ENCODE results near the gene USF2. TPM values are rescaled to one million over a fixed set of nuclear protein-coding genes. Genes with fewer than 3 reads are reported as not detected.

USF2 gene
- polyA plus RNA-seq, 1 of the 3 experiments (the other 2 are of a cell fraction), result 102 TPM

- Histone ChIP-seq H3K4me3 (ENCODE audit: low read depth in 2 of 2, low read length in 1 of 2) (no peak overlapping the region), H3K9ac (no peak overlapping the region), H4K20me1 (ENCODE audit: insufficient read depth) (no peaks in the 10 kb centered on the region), H3K4me2 (no peak overlapping the region), H3K4me1 (ENCODE audit: control insufficient read depth in 1 of 2, insufficient read depth in 2 of 2, low read depth in 1 of 2, low read length in 1 of 2) (no peaks in the 10 kb centered on the region), H3K27me3 (ENCODE audit: insufficient read depth) (peaks cover 61% of the 10 kb centered on the region), H3K9me3 (no peaks in the 10 kb centered on the region), H3K36me3 (replicated peaks in 1 of 2; ENCODE audit: control insufficient read depth in 1 of 2, insufficient read depth in 2 of 2, low read length in 1 of 2) (no peaks in the 10 kb centered on the region), H3K9me2 (no peaks in the 10 kb centered on the region), H3K79me2 (ENCODE audit: insufficient read depth) (no peaks in the 10 kb centered on the region), H2AFZ (ENCODE audit: low read depth) (no peak overlapping the region), H3F3A (replicated peaks; ENCODE audit: insufficient read depth) (no peaks in the 10 kb centered on the region), H3K27ac (ENCODE audit: low read depth in 2 of 2, low read length in 1 of 2) (no peak overlapping the region)
- 59% methylated on average over 7 of the region's 7 CpGs for WGBS (ENCODE audit: low lambda C conversion rate)
- TF ChIP-seq, protein P1, sequence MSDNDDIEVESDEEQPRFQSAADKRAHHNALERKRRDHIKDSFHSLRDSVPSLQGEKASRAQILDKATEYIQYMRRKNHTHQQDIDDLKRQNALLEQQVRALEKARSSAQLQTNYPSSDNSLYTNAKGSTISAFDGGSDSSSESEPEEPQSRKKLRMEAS (IDR thresholded peaks at IDR 0.05; ENCODE audit: low read depth), result no peak
- TF ChIP-seq FOSL2 (IDR thresholded peaks at IDR 0.05; ENCODE audit: borderline replicate concordance, low read depth) (no peak), JUND (IDR thresholded peaks at IDR 0.05) (no peak), USF1 (IDR thresholded peaks at IDR 0.05; ENCODE audit: borderline replicate concordance, low read depth) (no peak), POLR2AphosphoS5 (IDR thresholded peaks at IDR 0.05; ENCODE audit: low read depth, low read length) (no peak), GABPA (IDR thresholded peaks at IDR 0.05; ENCODE audit: low read depth) (no peak), IRF3 (IDR thresholded peaks at IDR 0.05; ENCODE audit: low read depth, low read length) (no peak), CHD2 (IDR thresholded peaks at IDR 0.05; ENCODE audit: low read length, partially characterized antibody) (no peak), SMC3 (IDR thresholded peaks at IDR 0.05; ENCODE audit: low read depth, low read length) (no peak), NFIC (IDR thresholded peaks at IDR 0.05; ENCODE audit: borderline replicate concordance) (no peak), FOXM1 (IDR thresholded peaks at IDR 0.05; ENCODE audit: low read depth) (no peak), RXRA (IDR thresholded peaks at IDR 0.05; ENCODE audit: borderline replicate concordance, low read depth) (no peak), YY1 (IDR thresholded peaks at IDR 0.05; ENCODE audit: low read depth) (no peak)
- TF ChIP-seq, protein P2, sequence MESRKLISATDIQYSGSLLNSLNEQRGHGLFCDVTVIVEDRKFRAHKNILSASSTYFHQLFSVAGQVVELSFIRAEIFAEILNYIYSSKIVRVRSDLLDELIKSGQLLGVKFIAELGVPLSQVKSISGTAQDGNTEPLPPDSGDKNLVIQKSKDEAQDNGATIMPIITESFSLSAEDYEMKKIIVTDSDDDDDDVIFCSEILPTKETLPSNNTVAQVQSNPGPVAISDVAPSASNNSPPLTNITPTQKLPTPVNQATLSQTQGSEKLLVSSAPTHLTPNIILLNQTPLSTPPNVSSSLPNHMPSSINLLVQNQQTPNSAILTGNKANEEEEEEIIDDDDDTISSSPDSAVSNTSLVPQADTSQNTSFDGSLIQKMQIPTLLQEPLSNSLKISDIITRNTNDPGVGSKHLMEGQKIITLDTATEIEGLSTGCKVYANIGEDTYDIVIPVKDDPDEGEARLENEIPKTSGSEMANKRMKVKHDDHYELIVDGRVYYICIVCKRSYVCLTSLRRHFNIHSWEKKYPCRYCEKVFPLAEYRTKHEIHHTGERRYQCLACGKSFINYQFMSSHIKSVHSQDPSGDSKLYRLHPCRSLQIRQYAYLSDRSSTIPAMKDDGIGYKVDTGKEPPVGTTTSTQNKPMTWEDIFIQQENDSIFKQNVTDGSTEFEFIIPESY (IDR thresholded peaks at IDR 0.05; ENCODE audit: borderline replicate concordance, low read depth), result no peak
- TF ChIP-seq, protein P3, sequence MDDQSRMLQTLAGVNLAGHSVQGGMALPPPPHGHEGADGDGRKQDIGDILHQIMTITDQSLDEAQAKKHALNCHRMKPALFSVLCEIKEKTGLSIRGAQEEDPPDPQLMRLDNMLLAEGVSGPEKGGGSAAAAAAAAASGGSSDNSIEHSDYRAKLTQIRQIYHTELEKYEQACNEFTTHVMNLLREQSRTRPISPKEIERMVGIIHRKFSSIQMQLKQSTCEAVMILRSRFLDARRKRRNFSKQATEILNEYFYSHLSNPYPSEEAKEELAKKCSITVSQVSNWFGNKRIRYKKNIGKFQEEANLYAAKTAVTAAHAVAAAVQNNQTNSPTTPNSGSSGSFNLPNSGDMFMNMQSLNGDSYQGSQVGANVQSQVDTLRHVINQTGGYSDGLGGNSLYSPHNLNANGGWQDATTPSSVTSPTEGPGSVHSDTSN (IDR thresholded peaks at IDR 0.05), result no peak
- DNase-seq, result no peak
- CTCF ChIA-PET, result interaction anchor here (1.3 kb wide), 1 partner anchor 16 kb away, joined by 3 read pairs; no protein-coding TSS in a partner anchor
- POLR2A ChIA-PET, result no interaction called here
Measured at GRCh38 chr19:35296644-35297514, 28.1 kb downstream of the USF2 start.
